ENCODE data around the gene C1QTNF1. TPM values are rescaled to one million over a fixed set of nuclear protein-coding genes. Genes with fewer than 3 reads are reported as not detected.

Gene C1QTNF1
- total RNA-seq, 3 donors from 2014 or later: 16.9 to 33.3 (median 22.1) TPM

GRCh38 chr17:79084291-79085153 is 60.6 kb downstream of the C1QTNF1 start:
- Histone ChIP-seq H3K4me1 (ENCODE audit: low read depth) (no peaks in the 10 kb centered on the region), H3K4me3 (no peak overlapping the region), H3K36me3 (ENCODE audit: low read depth) (peaks cover 13% of the 10 kb centered on the region), H3K9me3 (no peaks in the 10 kb centered on the region)
- ATAC-seq (no peak), DNase-seq (peak in 1 of 3 donors; percentile 34)
- intact Hi-C loops (cut with DNase I, micrococcal nuclease): loop anchor here in 1 of 2 donors (10.0 kb wide), 1 partner anchor 310 kb away; no protein-coding TSS in a partner anchor
- TF ChIP-seq, protein P1, sequence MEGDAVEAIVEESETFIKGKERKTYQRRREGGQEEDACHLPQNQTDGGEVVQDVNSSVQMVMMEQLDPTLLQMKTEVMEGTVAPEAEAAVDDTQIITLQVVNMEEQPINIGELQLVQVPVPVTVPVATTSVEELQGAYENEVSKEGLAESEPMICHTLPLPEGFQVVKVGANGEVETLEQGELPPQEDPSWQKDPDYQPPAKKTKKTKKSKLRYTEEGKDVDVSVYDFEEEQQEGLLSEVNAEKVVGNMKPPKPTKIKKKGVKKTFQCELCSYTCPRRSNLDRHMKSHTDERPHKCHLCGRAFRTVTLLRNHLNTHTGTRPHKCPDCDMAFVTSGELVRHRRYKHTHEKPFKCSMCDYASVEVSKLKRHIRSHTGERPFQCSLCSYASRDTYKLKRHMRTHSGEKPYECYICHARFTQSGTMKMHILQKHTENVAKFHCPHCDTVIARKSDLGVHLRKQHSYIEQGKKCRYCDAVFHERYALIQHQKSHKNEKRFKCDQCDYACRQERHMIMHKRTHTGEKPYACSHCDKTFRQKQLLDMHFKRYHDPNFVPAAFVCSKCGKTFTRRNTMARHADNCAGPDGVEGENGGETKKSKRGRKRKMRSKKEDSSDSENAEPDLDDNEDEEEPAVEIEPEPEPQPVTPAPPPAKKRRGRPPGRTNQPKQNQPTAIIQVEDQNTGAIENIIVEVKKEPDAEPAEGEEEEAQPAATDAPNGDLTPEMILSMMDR (IDR thresholded peaks at IDR 0.05): no peak

GRCh38 chr17:79085154-79085920 is 61.4 kb downstream of the C1QTNF1 start:
- intact Hi-C loops (cut with DNase I, micrococcal nuclease): loop anchor here in 1 of 2 donors (10.0 kb wide), 1 partner anchor 309 kb away; no protein-coding TSS in a partner anchor
- Histone ChIP-seq H3K4me3 (no peak overlapping the region), H3K4me1 (ENCODE audit: low read depth) (no peaks in the 10 kb centered on the region), H3K36me3 (ENCODE audit: low read depth) (peaks cover 9% of the 10 kb centered on the region), H3K9me3 (no peaks in the 10 kb centered on the region)
- TF ChIP-seq, protein P1 (IDR thresholded peaks at IDR 0.05): no peak
- no peak for DNase-seq
- ATAC-seq: no peak

GRCh38 chr17:79085921-79086551 is 62.1 kb downstream of the C1QTNF1 start:
- DNase-seq (no peak), ATAC-seq (no peak)
- no peaks in the 10 kb centered on the region for H3K4me1 ChIP-seq (ENCODE audit: low read depth)
- TF ChIP-seq, protein P1 (IDR thresholded peaks at IDR 0.05): no peak
- H3K9me3 ChIP-seq: no peaks in the 10 kb centered on the region
- no peak overlapping the region for H3K4me3 ChIP-seq
- intact Hi-C loops (cut with DNase I, micrococcal nuclease): loop anchor here in 1 of 2 donors (10.0 kb wide), 1 partner anchor 309 kb away; no protein-coding TSS in a partner anchor
- H3K36me3 ChIP-seq (ENCODE audit: low read depth): peaks cover 3% of the 10 kb centered on the region

GRCh38 chr17:79086609-79087427 is 62.8 kb downstream of the C1QTNF1 start:
- H3K36me3 ChIP-seq (ENCODE audit: low read depth): peaks cover 3% of the 10 kb centered on the region
- intact Hi-C loops (cut with DNase I, micrococcal nuclease): loop anchor here in 1 of 2 donors (10.0 kb wide), 1 partner anchor 308 kb away; no protein-coding TSS in a partner anchor

More at GRCh38 chr17:79086609-79087427, 62.8 kb downstream of the C1QTNF1 start:
- Histone ChIP-seq H3K4me3 (no peak overlapping the region), H3K9me3 (no peaks in the 10 kb centered on the region), H3K4me1 (ENCODE audit: low read depth) (no peaks in the 10 kb centered on the region)
- ATAC-seq (no peak), DNase-seq (no peak)
- TF ChIP-seq, protein P1 (IDR thresholded peaks at IDR 0.05): no peak

Data from mucosa of descending colon (tissue), 3 donors.